Measurements from ENCODE around the gene PRKACB.
A peak's percentile ranks its signal among the peaks of the same experiment; 100 is the strongest.
"Not testable (repeated sequence)": the region's sequence is repeated elsewhere in the genome, so short reads cannot be mapped to it uniquely, and the experiment has no call there.

Gene PRKACB

DNA sequence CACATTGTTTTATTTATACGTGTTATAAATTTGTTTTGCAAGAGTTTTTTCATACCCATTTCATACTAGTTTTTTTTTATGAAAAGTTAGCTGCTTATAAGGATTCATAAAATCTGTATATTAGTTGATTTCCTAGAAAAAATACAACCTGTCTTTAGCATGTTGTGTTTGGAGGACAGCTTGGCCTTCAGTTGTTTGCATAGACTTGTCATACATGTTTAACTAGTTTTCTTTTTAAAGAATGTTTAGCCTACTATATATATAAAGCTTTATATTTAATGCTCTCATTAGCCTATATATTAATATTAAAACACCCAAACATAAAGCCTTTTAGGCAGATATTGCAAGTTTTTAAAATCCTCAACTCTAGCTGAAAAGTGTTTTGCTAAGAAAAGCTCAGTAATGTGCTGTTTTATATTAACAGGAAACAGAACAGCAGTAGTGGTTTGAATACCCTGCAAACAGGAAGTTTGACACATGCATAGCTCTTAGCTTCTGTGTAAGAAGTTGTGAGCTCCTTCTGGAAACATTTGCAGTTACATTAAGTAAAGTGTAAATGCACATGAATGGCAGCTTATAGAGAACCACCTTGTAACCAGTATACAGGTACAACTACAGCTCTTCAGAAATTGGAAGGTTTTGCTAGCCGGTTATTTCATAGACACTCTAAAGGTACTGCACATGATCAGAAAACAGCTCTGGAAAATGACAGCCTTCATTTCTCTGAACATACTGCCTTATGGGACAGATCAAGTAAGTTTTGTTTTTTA is at the start of gene PRKACB:
Gene PRKACB (plus strand): TSS at position 476 of the 770 bp plus-strand sequence. CDS start 91 bp downstream, at position 567.
- DNase-seq (ENCODE audit: low read depth in 3 of 3): no peak

DNA sequence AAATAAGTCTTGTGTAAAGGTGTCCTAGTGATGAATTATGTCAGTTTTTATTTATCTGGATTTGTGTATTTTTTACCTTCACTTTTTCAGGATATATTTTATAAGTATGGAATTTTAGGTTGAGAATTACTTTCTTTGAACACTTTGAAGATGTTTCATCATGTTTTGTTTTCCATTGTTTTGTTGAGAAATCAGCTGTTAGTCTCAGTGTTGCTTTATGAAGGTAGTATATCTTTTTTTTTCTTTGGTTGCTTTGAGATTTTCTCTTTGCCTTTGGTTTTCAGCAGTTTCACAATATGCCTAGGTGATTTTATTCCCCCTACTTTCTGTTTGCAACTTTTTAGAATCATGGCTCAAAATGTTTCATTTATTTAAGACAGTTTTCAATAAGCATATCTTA is 48.8 kb upstream of the PRKACB start:
- no peak for DNase-seq (ENCODE audit: low read depth in 3 of 3)

- DNase-seq (ENCODE audit: low read depth in 3 of 3): no peak
Measured at GRCh38 chr1:84096176-84096575, 47.9 kb upstream of the PRKACB start.

- DNase-seq (ENCODE audit: low read depth in 3 of 3): no peak
Measured at GRCh38 chr1:84101204-84101603, 42.9 kb upstream of the PRKACB start.

DNA sequence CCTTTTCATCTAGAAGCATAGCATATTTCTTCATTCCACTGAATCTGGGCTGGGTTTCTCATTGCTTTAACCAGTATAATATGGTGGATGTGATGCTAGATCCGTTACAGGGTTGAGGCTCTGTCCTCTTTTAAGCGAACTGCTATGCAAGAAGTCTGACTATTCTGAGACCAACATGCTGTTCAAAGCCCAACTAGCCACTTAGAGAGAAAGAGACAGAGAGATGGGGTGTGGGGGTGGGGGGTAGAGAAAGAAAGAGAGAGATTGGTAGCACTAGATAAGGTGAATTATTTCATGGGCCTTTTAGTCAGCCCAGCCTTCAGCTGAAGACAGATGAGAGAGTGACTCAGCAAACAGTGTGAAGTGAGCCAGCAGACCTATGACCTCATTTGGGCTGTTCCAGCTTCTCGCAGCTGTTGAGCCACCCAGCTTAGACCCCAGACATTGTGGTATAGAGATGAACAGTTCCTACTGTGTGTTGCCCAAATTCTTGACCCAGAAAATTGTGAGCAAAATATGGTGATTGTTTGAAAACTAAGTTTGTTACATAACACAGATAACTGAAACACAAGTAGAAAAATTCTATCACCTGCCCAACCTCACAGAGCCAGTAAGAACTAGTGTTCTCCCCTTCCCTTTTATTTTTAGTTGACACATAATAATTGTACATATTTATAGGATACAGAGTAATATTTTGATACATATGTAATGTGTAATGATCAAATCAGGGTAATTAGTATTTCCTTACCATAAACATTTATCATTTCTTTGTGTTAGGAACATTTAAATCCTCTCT is 40.7 kb upstream of the PRKACB start:
- no peak for DNase-seq (ENCODE audit: low read depth in 3 of 3)

GRCh38 chr1:84107538-84107937 is 36.5 kb upstream of the PRKACB start:
- DNase-seq (ENCODE audit: low read depth in 3 of 3): not testable (repeated sequence)

GRCh38 chr1:84107955-84108354 is 36.1 kb upstream of the PRKACB start:
- DNase-seq (ENCODE audit: low read depth in 3 of 3): no peak

DNA sequence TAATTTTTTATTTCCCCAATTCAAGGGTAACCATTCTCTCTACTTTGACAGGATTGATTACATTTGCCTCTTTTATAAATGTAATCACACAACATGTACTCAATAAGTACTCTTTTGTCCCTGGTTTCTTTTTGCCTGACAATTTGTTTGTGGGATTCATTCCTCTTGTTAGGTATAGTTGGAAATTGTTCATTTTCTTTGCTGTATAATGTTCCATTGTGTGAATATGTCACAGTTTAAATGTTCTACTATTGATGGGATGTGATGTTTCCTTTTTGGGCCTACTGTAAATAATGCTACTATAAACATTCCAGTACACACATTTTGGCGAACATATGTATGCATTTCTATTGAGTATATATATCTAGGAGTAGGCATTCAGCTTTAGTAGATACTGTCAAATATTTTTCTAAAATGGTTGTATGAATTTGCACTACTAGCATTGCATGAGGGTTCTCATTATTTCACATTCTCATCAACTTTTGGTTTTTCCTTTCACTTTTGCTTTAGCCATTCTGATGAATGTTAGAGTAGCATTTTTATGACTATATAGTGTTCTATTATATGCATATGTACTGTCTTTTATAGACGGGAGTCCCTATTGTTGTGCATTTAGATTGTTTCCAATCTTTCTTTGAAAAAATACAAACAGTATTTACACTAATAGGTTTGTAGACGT is 35.0 kb upstream of the PRKACB start:
- no peak for DNase-seq (ENCODE audit: low read depth in 3 of 3)

DNA sequence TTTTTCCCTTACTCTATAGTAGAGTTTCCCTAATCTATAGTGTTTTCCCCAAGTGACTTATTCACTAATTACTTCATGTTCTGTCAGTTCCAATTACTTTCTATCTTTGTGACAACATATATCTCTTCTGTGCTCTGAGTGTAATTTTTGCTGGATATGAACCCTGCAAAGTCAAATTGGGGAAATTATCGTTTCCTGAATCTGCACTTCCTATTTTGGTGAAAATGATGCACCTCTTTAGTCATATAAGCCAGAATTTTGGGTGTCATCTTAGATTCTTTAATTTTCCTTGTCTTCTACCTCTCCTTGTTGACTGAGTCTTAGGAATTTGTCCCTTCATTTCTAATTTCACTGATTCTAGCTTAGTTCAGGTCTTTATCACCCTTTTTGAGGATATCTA is 33.4 kb upstream of the PRKACB start:
- DNase-seq (ENCODE audit: low read depth in 3 of 3): no peak

- no peak for DNase-seq (ENCODE audit: low read depth in 3 of 3)
Measured at GRCh38 chr1:84116558-84116957, 27.5 kb upstream of the PRKACB start.

GRCh38 chr1:84117868-84118267 is 26.2 kb upstream of the PRKACB start:
- no peak for DNase-seq (ENCODE audit: low read depth in 3 of 3)

DNA sequence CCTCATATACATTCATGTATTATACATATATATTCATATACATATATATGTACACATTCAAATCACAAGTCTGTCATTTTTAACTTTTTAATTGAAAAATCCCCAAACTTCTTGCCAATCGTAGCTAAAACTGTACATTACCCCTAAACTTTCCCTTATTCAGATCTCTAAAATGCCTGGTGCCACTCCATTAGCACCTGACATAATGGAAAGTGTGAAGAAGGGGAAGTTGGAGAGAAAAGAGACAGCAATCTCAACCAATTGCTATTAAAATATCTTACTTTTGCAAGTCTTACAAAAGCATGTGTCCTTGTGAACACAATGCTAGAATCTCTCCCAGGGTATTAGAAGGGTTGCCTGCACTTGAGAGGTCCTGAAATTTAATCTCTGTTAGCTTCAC is 22.7 kb upstream of the PRKACB start:
- no peak for DNase-seq (ENCODE audit: low read depth in 3 of 3)

DNA sequence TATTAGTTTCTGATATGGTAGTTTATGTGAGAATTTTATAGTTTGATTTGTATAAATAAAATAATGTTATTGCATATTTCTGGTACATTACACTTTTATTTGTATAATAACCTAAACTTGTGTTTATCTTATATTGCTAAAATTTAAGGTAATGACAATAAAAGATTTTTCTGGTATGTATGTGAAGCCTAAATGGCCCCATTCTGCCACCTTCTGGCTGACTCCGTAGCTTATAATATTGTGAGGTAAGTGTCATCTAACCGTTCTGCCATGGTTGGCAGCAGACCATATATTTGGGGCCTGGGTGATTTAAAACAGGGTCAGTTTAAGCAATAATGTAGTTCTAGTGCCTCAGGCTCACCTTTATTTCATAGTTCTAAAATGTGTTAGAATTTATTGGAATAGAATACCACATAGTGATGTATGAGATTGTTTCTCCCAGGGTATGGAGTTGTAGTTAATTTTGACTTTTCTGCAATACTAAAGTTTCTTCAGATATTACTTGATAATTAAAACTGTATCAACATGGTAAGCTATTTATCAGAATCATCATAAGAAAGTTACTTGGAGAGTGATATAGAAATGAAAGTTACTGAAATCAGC is 21.2 kb upstream of the PRKACB start:
- peak; percentile 14 to 36 (median 24) for DNase-seq (ENCODE audit: low read depth in 3 of 3)

GRCh38 chr1:84133479-84133878 is 10.6 kb upstream of the PRKACB start:
- DNase-seq (ENCODE audit: low read depth in 3 of 3): no peak

DNA sequence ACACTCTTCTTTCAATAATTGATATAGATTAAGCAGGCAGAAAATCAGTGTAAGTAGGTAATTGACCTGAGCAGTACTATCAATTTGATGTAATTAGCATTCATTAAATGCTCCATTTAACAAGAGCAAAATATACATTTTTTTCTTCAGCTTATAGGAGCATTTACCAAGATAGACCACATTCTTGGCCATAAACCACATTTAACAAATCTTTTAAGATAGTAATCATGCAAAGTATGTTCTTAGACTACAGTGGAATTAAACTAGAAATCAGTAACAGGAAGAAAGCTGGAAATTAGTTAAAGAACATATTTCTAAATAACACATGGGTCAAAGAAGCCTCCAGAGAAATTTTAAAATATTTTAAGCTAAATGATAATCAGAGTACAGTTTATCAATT is 8.7 kb upstream of the PRKACB start:
- no peak for DNase-seq (ENCODE audit: low read depth in 3 of 3)

GRCh38 chr1:84141182-84142003 is 2.7 kb upstream of the PRKACB start:
- no peak for DNase-seq (ENCODE audit: low read depth in 3 of 3)

- DNase-seq (ENCODE audit: low read depth in 3 of 3): no peak
Measured at GRCh38 chr1:84145068-84145467, 997 bp downstream of the PRKACB start.

- DNase-seq (ENCODE audit: low read depth in 3 of 3): no peak
Measured at GRCh38 chr1:84146411-84147032, 2.5 kb downstream of the PRKACB start.

DNA sequence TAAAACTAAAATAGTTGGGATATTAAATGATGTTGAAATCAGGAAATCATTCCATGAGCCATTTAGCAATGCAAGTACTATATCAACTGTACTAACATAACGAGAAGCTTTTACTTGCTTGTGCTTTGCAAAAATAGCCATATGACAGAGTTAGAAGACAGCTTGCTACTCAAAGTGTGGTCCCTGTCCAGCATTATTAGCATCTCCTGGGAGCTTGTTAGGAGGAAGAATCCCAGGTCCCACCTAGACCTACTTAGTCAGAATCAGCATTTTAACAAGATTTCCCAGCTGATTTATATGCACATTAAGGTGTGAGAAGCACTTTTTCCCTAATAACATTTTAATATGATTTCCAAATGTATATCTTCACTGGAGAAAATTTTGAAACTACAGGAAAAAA is 4.7 kb downstream of the PRKACB start:
- DNase-seq (ENCODE audit: low read depth in 3 of 3): no peak

- DNase-seq (ENCODE audit: low read depth in 3 of 3): peak in 1 of 3 donors; percentile 11
Measured at GRCh38 chr1:84152649-84153056, 8.6 kb downstream of the PRKACB start.

DNA sequence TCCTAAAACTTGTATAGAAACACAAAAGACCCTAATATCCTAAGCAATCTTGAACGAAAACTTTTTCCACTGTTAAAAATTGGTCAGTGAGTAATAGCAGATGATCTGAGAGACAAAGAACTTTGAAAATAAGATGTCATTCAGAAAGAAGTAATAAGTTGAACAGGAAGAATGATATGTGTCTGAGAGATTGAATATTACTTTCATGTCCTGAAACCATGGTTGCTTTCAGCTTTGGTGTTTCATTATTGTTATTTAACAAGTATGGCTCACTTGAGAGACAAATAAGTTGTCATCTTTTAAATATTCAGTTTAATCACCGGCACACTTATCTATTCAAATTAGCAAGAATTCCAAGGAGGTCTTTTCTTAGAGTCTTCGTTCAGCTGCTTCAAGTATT is 11.4 kb downstream of the PRKACB start:
- no peak for DNase-seq (ENCODE audit: low read depth in 3 of 3)
